Suprapubic skin (tissue), 4 donors: ENCODE results near the gene RCL1.

ENCODE experiments used
- CTCF ChIP-seq, 2 donors: fragments of 200-600 bp in 1 of 2; fragments of 450-650 bp in 1 of 2; sonication (generic) in 1 of 2; IDR thresholded peaks; one replicate each; pipeline ENCODE4 v1.5.1; 2016 to 2019; ENCODE audit warnings: antibody characterized with exemption in 2 of 2, mild to moderate bottlenecking in 1 of 2, moderate library complexity in 1 of 2
- POLR2A ChIP-seq, 2 donors: fragments of 450-650 bp; IDR thresholded peaks; one replicate each; pipeline ENCODE4 v1.6.1; 2017; ENCODE audit warnings: antibody characterized with exemption in 2 of 2, mild to moderate bottlenecking in 2 of 2, moderate library complexity in 2 of 2
- POLR2AphosphoS5 ChIP-seq, 3 donors: sonication (generic); formaldehyde crosslinking; IDR thresholded peaks; one replicate each; pipeline ENCODE4 v1.6.1; 2017; ENCODE audit warnings: antibody characterized with exemption in 3 of 3

- TF ChIP-seq POLR2AphosphoS5 (IDR thresholded peaks at IDR 0.05) (no peak), CTCF (IDR thresholded peaks at IDR 0.05) (no peak), POLR2A (IDR thresholded peaks at IDR 0.05) (no peak)
Measured at GRCh38 chr9:4769321-4770080, 23.2 kb upstream of the RCL1 start.
